Mucosa of rectum (tissue), 2 donors: Measurements from ENCODE around the gene LMO2.

Experiments
- H3K27ac ChIP-seq, 2 donors: one replicate each; pipeline ENCODE4 v1.7.0; 2013; ENCODE audit warnings: inconsistent platforms in 2 of 2, low read depth in 2 of 2, low read length in 2 of 2
- H3K27me3 ChIP-seq, 2 donors: one replicate each; pipeline ENCODE4 v1.7.0; 2013; ENCODE audit warnings: low read length in 2 of 2; ENCODE audit not compliant: control insufficient read depth in 2 of 2, insufficient read depth in 2 of 2
- H3K36me3 ChIP-seq, 2 donors: one replicate each; pipeline ENCODE4 v1.7.0; 2013; ENCODE audit warnings: low read length in 2 of 2; ENCODE audit not compliant: control insufficient read depth in 2 of 2, insufficient read depth in 2 of 2
- H3K4me1 ChIP-seq, 2 donors: one replicate each; pipeline ENCODE4 v1.7.0; 2013; ENCODE audit warnings: low read length in 2 of 2, mild to moderate bottlenecking in 1 of 2; ENCODE audit not compliant: control insufficient read depth in 2 of 2, insufficient read depth in 2 of 2
- H3K4me3 ChIP-seq, 2 donors: one replicate each; pipeline ENCODE4 v1.7.0; 2013; ENCODE audit warnings: low read length in 2 of 2
- H3K9ac ChIP-seq, 2 donors: one replicate each; pipeline ENCODE4 v1.7.0; 2013; ENCODE audit warnings: low read length in 2 of 2, low read depth in 1 of 2, mild to moderate bottlenecking in 1 of 2
- H3K9me3 ChIP-seq, 2 donors: one replicate each; pipeline ENCODE4 v1.7.0; 2013; ENCODE audit warnings: low read length in 2 of 2; ENCODE audit not compliant: control insufficient read depth in 2 of 2
- donor health status: healthy.
- donor health status: Normal muscosa, but diverticular disease.

Gene LMO2

GRCh38 chr11:33889821-33890378 lies 2.0 kb downstream of the LMO2 start:
- peaks cover 0 to 3% of the 10 kb centered on the region in 2 donors for H3K27me3 ChIP-seq
- no peak overlapping the region for H3K4me3 ChIP-seq
- no peak overlapping the region for H3K9ac ChIP-seq
- H3K4me1 ChIP-seq, result peaks cover 0 to 4% of the 10 kb centered on the region in 2 donors
- H3K27ac ChIP-seq, result no peak overlapping the region
- no peaks in the 10 kb centered on the region for H3K36me3 ChIP-seq
- H3K9me3 ChIP-seq, result no peaks in the 10 kb centered on the region

GRCh38 chr11:33889296-33889695 lies 2.6 kb downstream of the LMO2 start:
- H3K36me3 ChIP-seq, result no peaks in the 10 kb centered on the region
- no peak overlapping the region for H3K27ac ChIP-seq
- no peaks in the 10 kb centered on the region for H3K9me3 ChIP-seq
- H3K27me3 ChIP-seq, result peaks cover 3 to 4% of the 10 kb centered on the region in 2 donors
- H3K4me3 ChIP-seq, result no peak overlapping the region
- H3K9ac ChIP-seq, result no peak overlapping the region
- H3K4me1 ChIP-seq, result peaks cover 0 to 4% of the 10 kb centered on the region in 2 donors

- no peaks in the 10 kb centered on the region for H3K9me3 ChIP-seq
- H3K27ac ChIP-seq, result no peak overlapping the region
- H3K4me1 ChIP-seq, result no peaks in the 10 kb centered on the region
- H3K9ac ChIP-seq, result no peak overlapping the region
- peaks cover 4 to 6% of the 10 kb centered on the region in 2 donors for H3K27me3 ChIP-seq
- H3K4me3 ChIP-seq, result no peak overlapping the region
- no peaks in the 10 kb centered on the region for H3K36me3 ChIP-seq
These were observed 4.0 kb downstream of the LMO2 start for GRCh38 chr11:33887886-33888285.

- Histone ChIP-seq H3K9me3 (no peaks in the 10 kb centered on the region), H3K4me1 (no peaks in the 10 kb centered on the region), H3K4me3 (no peak overlapping the region), H3K36me3 (no peaks in the 10 kb centered on the region), H3K27me3 (peaks cover 3 to 4% of the 10 kb centered on the region in 2 donors), H3K27ac (no peak overlapping the region), H3K9ac (no peak overlapping the region)
These were observed 6.4 kb downstream of the LMO2 start for GRCh38 chr11:33885338-33886005.

- Histone ChIP-seq H3K27ac (no peak overlapping the region), H3K9me3 (no peaks in the 10 kb centered on the region), H3K4me3 (no peak overlapping the region), H3K27me3 (peaks cover 3 to 4% of the 10 kb centered on the region in 2 donors), H3K36me3 (no peaks in the 10 kb centered on the region), H3K9ac (no peak overlapping the region), H3K4me1 (no peaks in the 10 kb centered on the region)
These were observed 7.3 kb downstream of the LMO2 start for GRCh38 chr11:33884601-33885000.

GRCh38 chr11:33884035-33884434 lies 7.8 kb downstream of the LMO2 start:
- Histone ChIP-seq H3K27ac (no peak overlapping the region), H3K27me3 (peaks cover 4 to 6% of the 10 kb centered on the region in 2 donors), H3K36me3 (no peaks in the 10 kb centered on the region), H3K4me3 (no peak overlapping the region), H3K9me3 (no peaks in the 10 kb centered on the region), H3K9ac (no peak overlapping the region), H3K4me1 (no peaks in the 10 kb centered on the region)

GRCh38 chr11:33881651-33882503 lies 10.0 kb downstream of the LMO2 start:
- Histone ChIP-seq H3K27me3 (peaks cover 4 to 6% of the 10 kb centered on the region in 2 donors), H3K9me3 (no peaks in the 10 kb centered on the region), H3K27ac (no peak overlapping the region), H3K9ac (no peak overlapping the region), H3K36me3 (no peaks in the 10 kb centered on the region), H3K4me1 (no peaks in the 10 kb centered on the region), H3K4me3 (no peak overlapping the region)

- no peak overlapping the region for H3K4me3 ChIP-seq
- H3K4me1 ChIP-seq, result no peaks in the 10 kb centered on the region
- no peak overlapping the region for H3K27ac ChIP-seq
- H3K27me3 ChIP-seq, result peaks cover 4 to 6% of the 10 kb centered on the region in 2 donors
- no peak overlapping the region for H3K9ac ChIP-seq
- H3K9me3 ChIP-seq, result no peaks in the 10 kb centered on the region
- no peaks in the 10 kb centered on the region for H3K36me3 ChIP-seq
These were observed 10.9 kb downstream of the LMO2 start for GRCh38 chr11:33880979-33881378.

GRCh38 chr11:33879375-33879774 lies 12.5 kb downstream of the LMO2 start:
- Histone ChIP-seq H3K4me3 (no peak overlapping the region), H3K9me3 (no peaks in the 10 kb centered on the region), H3K4me1 (no peaks in the 10 kb centered on the region), H3K27ac (no peak overlapping the region), H3K36me3 (no peaks in the 10 kb centered on the region), H3K27me3 (peaks cover 1 to 7% of the 10 kb centered on the region in 2 donors), H3K9ac (no peak overlapping the region)

- Histone ChIP-seq H3K4me1 (no peaks in the 10 kb centered on the region), H3K9me3 (no peaks in the 10 kb centered on the region), H3K27ac (no peak overlapping the region), H3K27me3 (peaks cover 4 to 8% of the 10 kb centered on the region in 2 donors), H3K9ac (no peak overlapping the region), H3K36me3 (no peaks in the 10 kb centered on the region), H3K4me3 (no peak overlapping the region)
These were observed 14.8 kb downstream of the LMO2 start for GRCh38 chr11:33877038-33877437.
